ENCODE measurements around the gene TMEM213.
A peak's percentile ranks its signal among the peaks of the same experiment; 100 is the strongest.
"Not testable (repeated sequence)": the region's sequence is repeated elsewhere in the genome, so short reads cannot be mapped to it uniquely, and the experiment has no call there.

Gene TMEM213

DNA sequence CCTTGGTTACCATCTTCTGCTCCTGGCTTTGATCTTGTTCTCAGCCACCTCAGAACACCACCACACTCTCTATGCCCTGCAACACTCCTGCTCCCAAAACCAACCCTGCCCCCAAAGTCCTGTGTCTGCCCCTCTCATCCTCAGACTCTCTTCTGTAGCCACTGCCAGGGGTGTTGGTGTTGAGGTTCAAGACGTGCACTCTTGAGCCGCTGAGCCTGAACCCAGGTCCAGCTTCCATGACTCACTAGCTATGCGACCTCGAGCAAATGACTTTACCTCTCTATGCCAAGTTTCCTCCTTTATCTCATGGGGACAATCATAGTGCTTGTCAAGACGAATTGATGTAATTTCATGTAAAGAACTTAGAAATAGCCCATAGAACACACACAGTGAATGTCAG lies 1.0 kb downstream of the TMEM213 start:
- DNase-seq, result no peak

DNA sequence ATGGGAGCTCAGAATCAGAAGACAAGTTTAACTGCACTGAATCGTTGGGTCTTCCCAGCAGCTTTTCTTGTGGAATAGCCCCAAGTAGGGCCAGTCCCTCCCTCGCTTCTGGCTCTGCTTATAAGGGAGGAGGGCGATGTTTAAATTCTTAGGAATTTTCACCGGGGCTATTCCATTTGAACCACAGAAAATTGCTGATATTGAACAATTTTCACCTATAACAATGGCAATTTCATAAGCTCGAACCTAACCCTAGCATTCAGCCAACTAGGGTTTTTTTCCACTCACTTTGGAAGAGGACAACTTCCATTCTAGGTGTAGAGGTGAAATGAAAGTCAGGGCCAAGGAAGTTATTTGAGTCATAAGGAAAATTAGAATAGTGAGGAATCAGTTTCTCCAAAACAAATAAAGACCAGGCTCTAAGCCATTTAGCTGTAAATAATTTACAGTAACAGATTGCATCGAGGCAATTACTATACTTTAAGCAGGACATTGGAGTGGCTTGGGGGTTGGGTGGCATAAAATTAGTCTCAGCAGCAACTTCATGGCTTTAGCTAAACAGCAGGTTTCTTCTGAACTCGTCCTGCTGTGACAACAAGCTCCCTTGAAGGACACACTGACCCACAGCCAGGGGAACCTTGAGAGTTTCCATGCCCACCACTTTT lies 1.7 kb downstream of the TMEM213 start:
- no peak for DNase-seq

DNA sequence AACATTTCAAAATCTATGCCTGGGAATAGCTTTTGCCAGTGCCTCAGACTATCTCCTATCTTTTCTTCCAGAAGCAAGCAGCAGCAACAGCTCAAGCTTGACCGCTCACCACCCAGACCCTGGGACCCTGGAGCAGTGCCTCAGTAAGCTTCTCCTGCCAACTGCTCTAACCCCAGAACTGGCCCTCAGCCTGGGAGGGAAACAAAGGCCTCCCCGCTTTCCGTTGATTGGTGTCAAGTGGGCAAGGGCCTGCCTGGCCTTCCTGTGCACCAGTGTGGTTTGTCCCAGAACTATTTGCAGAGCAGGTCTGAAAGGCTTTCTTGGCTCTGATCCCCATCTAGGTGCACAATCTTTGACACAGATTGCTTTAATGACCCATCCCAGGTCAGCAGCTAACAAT lies 3.5 kb downstream of the TMEM213 start:
- DNase-seq, result no peak

DNA sequence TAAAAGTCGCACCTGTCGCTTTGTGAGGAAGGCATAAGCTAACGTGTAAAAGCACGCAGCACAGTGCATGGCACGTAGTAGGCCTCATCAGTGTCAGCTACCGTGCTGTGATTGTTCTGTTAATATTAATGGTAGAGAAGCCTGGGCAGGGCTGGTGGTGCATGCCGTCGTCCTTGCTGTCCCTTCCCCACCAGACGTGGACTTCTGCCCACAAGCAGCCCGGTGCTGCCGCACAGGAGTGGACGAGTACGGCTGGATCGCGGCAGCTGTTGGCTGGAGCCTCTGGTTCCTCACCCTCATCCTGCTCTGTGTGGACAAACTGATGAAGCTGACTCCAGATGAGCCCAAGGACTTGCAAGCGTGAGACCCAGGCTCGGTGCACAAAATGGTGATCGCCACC lies 4.9 kb downstream of the TMEM213 start:
- DNase-seq, result no peak

DNA sequence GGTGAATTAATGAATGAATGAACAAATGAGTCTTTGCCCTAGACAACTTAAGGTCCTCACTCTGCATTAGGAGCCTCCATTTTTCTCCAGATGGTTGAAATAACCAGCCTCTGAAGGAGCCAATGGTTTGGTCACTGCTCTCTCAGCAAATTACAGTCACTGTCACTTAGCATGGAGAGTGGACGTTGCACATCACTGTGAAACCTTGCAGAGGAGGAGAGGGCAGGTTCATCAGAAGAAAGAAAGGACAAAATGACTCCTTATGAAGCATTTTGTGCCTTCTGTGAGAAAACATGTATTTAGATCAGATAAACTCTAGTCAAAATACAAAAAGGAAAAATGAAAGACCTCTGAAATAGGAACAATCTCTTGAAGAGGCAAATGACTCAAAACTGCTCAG lies 6.8 kb downstream of the TMEM213 start:
- no peak for DNase-seq

DNA sequence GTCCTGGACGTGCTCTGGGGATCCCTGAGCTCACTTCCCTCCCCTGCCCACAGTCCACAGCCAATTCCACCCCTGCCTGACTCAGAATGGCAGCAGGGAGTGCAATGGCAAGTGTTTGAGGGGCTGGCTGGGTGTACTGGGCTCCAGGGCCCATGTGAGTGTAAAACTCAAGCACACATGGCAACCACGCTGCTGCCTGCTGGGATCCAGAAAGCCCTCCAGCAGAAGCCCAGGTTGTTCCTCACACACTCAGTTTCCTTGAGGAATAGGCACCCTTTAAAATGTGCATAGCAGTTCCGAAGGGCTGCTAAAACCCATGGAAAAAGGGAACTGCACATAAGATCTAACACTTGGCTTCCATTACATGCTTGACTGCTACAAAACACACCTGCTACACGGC lies 11.6 kb downstream of the TMEM213 start:
- DNase-seq, result no peak

DNA sequence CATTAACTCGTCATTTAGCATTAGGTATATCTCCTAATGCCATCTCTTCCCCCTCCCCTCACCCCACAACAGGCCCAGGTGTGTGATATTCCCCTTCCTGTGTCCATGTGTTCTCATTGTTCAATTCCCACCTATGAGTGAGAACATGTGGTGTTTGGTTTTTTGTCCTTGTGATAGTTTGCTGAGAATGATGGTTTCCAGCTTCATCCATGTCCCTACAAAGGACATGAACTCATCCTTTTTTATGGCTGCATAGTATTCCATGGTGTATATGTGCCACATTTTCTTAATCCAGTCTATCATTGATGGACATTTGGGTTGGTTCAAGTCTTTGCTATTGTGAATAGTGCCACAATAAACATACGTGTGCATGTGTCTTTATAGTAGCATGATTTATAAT lies 13.5 kb downstream of the TMEM213 start:
- not testable (repeated sequence) for DNase-seq

DNA sequence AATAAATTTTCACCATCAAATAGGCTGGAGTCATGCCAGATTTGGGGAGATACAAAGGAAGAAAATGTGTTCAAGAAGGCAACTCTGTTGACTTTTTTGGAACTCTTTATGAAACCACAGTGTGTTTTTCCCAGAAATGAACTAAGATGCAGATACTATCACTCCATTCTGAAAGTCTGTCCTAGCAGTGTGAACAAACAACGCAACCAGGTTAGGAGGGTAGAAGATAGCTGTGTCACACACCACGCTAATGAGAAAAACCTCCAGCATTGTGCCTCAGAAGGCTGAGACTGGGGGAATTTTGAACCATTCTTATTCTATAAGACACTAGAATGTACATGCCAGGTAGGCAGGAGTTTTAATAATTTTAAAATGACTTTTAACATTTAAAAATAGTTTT lies 16.2 kb downstream of the TMEM213 start:
- no peak for DNase-seq

DNA sequence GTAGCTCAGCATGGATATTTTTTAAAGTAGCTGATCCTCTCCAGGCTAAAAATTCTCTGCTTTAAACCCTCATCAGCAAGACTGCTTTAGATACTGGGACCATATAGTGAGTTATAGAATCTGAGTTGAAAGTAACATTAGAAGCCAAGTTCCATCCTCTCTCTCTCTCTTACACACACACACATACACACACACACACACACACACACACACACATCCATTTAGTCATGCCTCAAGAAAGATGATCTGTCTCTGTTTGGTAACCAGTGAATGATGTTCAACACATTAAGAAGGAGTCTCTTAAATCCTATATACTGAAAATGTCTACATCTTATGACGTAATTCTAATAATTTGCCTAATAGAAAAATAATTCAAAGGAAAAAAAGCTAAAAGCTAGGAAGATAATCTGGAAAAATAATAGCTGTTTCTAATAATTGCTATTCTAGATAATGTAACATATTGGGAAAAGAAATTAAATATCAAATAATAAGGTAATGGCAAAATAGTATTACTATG lies 17.1 kb downstream of the TMEM213 start:
- no peak for DNase-seq

DNA sequence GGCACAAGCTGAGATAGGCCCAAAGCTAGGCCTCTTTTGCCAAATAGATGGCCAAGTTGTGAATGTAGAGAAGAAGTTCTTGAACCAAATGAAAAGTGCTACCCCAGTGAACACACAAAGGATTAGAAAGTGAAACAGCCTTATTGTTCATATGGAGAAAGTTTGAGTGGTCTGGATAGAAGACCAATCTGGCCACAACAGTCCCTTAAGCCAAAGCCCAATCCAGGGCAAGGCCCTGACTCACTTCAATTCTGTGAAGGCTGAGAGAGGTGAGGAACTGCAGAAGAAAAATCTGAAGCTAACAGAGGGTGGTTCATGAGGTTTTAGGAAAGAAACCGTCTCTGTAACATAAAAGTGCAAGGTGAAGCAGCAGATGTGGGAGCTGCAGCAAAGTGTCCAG lies 18.9 kb downstream of the TMEM213 start:
- DNase-seq, result no peak

DNA sequence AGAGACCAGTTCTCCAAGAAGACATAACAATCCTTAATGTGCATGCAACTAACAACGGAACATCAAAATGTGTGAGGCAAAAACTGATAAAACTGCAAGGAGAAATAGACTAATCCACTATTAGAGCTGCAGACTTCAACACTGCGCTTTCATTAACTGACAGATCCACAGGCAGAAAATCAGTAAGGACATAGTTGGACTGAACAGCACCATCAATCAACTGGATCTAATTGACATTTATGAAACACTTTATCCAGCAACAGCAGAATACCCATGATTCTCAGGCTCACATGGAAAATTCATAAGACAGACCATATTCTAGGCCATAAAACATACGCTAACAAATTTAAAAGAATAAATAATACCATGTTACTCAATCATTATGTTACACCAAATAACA lies 21.8 kb downstream of the TMEM213 start:
- DNase-seq, result no peak

DNA sequence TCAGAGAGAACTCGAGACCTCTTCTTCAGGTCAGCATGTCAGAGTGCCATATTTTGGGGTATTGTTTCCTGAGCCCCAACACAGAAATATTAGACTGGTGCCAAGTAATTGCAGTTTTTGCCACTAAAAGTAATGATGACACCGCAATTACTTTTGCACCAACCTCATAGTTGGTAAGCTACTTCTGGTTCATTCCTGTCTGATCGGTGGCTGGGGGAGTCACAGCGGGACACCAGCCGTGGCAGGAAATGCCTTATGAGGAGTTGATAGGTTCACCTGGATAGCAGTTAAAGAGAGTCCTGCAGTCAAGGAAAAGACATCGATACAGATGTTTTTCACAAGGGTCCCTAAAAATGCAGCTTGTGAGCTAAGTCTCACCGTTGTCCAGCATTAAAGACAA lies 24.1 kb downstream of the TMEM213 start:
- DNase-seq, result no peak

DNA sequence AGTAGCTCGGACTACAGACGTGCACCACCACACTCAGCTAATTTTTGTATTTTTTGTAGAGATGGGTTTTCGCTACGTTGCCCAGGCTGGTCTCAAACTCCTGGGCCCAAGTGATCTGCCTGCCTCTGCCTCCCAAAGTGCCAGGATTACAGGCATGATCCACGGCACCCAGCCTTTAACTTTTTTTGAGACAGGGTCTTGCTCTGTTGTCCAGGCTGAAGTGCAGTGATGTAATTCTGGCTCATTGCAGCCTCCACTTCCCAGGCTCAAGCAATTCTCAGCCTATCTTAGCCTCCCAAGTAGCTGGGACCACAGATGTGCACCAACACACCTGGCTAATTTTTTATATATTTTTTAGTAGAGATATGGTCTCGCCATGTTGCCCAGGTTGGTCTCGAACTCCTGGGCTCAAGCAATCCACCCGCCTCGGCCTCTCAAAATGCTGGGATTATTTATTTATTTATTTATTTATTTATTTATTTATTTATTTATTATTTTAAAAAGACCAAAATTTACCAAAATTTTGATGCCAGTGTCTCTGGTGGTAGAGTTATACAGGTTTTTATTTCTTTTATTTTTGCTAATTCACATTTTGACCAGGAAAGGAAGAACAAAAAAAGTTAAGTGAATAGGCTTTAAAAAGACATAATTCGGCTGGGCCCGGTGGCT lies 25.2 kb downstream of the TMEM213 start:
- DNase-seq, result no peak

DNA sequence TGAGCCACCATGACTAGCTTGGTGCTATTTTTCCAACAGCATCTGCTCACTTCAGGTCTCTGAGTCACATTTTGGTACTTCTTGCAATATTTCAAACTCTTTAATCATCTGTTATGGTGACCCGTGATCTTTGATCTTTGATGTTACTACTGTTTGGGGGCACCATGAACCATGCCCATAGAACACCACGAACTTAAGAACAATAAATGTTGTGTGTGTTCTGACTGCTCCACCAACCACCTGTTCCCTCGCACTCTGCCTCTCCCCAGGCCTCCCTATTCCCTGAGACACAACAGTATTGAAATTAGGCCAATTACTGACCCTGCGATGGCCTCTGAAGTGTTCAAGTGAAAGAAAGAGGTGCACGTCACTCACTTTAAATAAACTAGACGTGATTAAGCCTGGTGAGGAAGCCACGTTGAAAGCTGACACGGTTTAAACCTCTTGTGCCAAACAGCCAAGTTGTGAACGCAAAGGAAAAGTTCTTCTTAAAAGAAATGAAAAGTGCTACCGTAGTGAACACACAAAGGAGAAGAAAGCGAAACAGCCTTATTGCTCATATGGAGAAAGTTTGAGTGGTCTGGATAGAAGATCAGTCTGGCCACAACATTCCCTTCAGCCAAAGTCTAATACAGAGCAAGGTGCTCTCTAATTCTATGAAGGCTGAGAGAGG lies 27.4 kb downstream of the TMEM213 start:
- DNase-seq, result no peak

DNA sequence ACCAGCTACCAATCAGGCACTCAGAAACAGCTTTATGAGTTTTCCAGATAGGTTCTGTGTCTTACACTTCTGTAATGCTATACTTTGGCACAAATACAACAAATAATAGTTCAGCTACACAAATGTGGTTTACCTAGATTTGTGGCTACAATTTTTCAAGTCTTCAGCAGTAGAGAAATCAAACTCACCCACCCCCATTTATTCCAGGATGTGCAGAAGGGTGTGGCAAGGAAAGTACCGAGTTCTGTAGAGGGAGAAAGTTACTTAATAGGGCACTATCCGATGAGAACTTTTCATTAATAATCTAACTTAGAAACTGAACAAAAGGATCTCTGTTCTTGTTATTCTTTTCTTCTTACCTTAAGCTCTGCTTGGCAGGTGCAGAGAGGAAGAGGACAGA lies 30.5 kb downstream of the TMEM213 start:
- no peak for DNase-seq

DNA sequence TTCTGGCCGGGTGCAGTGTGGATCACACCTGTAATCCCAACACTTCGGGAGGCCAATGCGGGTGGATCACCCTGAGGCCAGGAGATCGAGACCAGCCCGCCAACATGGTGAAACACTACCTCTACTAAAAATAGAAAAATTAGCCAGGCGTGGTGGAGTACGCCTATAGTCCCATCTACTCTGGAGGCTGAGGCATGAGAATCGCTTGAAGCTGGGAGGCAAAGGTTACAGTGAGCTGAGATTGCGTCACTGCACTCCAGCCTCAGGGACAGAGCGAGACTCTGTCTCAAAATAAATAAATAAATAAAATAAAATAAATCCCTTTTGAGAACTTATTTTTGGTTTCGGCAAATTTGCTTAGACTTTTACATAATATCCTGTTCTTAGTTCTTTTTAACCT lies 31.5 kb downstream of the TMEM213 start:
- no peak for DNase-seq

DNA sequence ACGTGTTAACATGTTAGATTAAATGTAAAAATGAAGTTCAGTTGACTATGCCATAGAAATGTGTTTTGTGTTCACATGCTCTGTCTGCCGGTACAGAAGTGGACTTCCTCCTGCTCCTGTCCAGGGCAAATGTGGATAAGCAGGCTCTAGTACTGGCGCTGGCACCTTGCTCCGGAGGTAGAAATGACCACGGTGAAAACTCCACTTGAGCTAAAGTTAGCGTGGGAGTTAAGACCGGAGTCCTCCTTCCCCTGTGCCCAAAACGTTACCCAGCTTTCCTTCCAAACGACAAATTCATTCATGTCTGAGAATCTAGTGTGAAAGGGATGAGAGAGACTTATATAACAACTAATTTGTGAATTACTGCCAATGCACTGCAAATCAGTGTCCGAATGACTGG lies 35.2 kb downstream of the TMEM213 start:
- no peak for DNase-seq

DNA sequence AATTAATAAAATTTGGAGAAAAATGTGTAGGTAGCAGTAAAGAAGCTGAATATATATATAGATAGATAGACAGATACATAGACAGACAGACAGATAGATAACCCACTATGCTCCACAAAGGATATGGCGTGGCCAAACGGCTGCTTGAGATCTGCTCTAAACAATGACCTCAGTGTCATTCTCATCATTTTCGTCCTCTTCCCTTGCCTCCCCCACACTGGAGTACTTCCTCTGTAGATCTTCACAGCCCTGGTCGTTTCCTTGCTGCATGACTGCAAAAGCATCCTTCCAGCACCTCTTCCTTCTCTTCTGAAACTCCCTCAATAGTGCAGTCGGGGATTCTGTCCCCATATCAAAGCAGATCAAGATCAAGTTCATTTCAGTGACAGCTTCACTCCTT lies 35.8 kb downstream of the TMEM213 start:
- DNase-seq, result no peak

DNA sequence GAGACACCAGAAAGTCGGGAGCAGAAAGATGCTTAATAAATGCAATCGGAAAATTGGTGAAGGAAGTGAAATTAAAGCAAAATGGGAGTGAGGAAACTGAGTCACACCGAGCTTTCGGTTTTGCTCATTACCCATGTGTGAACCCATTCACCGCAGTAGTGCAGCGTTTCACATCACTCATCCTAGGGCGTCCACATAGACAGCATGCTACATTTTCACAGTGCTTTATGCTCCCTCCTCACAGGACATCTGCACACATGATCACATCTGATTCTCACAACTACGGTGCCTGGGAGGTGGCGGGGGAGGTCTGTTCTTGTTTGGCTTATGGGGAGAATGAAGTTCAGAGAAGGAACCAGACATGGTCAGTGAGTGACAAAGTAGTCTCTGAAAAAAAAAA lies 36.8 kb downstream of the TMEM213 start:
- DNase-seq, result no peak

DNA sequence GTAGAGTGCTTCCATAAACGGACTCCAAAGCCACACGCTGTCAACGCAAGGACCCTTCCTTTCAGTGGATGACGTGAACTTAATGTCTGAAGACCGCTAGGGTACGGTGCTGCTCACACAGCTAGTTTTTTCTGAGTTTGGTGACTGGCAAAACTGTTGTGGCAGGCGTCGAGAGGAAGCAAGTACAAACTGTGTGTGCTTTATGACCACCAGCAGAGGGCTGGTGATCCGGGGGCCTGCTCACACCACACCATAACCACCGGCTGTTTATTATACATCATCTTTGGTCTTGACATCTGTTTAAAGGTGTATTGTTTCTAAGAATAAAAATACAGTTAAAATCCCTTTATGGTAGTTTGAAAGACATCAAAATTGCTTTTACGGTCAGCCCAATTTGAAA lies 37.3 kb downstream of the TMEM213 start:
- no peak for DNase-seq

DNA sequence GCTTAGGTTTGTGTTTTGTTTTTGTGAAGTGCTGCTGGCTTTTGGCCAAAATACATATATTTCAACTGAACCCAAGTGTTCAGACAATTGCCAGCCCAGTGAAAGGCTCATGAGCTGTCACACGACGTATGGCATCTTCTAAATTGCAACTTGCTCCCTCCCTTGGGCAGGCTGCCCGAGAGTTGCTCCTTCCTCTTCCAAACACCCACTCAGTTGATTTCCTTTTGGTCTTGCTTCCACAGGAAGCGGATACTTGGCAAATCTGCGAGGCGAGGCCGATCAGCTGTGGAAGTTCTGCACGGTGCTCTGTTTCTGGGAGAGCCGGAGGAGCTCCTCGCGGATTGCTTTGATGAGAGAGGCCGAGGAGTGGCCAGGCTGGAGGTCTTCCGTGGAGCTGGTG lies 39.8 kb downstream of the TMEM213 start:
- no peak for DNase-seq

DNA sequence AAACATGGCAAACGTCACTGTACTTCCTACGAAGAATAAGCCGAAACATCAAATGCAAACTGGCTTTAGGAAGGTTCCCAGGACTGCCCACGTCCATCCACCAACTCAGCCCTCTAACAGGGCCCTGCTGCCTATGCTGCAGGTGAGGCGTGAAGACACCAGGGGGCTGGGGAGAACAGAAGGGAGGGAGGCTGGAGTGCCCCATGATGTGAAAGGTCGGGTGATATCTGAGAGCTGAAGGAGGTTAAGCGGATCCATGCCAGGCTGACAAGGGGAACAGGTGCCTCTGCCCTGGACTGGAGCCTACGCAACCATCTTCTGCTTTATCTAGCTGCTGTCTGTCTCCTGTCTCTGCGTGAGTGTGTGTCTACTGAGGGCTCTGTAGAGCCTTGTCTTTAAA lies 40.4 kb downstream of the TMEM213 start:
- no peak for DNase-seq

DNA sequence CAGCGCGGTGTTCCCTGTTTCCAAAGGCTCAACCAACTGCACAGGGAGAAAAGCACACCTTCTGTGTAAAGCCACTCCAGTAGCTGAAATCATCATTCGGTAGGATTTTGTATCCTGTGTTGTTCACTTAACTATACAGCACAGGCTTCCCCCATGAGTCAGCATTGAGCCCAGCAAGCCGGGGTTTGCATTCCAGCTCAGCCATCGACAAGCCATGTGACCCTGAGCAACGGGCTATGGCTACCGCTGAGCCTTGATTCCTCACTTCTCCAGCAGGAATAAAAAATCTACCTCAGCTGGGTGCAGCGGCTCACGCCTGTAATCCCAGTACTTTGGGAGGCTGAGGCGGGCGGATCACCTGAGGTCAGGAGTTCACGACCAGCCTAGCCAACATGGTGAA lies 44.3 kb downstream of the TMEM213 start:
- DNase-seq, result peak; percentile 53

Measured in fibroblast of skin of back (primary cell).